Inferior parietal cortex (tissue), 1 donor: Measurements from ENCODE around the gene MEIKIN.

Experiments used
- DNase-seq: peaks from one replicate; pipeline ENCODE4 v3.0.0-alpha.2; 2016; ENCODE audit errors: extremely low spot score

MEIKIN gene, protein sequence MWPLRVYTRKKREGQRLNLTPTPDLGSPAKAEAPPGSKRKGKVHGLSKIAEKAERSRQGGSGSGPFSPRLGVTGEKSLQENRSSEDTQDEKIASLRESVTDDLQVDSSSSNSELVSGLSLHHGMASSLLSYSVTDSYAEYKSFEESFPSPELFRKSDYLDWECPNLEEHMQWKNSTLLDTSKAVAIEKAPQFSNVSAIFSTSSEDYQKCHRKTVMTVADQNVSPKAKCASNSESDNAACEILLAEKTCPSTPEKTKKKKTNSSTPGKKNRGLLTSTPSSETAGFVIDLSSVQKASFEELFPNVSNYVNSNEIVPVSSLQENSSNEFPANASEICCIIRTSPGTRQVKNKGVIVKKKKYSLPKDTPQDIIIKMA

DNA sequence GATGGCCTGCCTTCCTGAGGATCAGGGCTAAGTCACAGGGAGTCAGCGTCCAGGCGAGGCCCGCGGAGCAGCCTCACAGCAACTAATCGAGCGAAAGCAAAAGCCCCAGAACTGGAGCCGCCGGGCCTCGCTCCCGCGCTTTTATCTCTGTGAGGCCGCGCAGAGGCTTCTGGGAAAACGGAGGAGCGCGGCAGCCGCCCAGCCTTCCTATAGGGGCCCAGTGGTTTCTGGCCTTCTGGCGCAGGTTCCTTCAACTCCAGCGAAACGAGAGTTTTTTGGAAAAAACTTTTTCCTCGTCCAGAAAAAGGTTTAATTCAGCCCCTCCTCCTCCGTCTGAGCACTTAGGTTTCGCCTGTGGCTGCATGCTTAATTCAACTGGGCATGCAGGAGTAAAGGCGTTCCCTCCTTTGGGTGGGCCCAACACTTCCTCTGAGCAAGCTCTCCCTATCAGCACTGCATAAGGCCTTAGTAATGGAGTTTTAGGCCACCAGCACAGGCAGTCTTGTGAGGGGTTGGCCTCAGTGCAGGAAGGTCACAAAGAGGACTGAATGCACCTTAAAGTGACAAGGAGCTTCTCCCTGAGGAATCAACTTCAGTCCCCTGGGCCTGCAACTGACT lies at the start of gene MEIKIN:
TSS of gene MEIKIN (minus strand) at position 113 of the 618 bp plus-strand sequence. CDS start 158 bp downstream, outside the sequence.
- DNase-seq: no peak

DNA sequence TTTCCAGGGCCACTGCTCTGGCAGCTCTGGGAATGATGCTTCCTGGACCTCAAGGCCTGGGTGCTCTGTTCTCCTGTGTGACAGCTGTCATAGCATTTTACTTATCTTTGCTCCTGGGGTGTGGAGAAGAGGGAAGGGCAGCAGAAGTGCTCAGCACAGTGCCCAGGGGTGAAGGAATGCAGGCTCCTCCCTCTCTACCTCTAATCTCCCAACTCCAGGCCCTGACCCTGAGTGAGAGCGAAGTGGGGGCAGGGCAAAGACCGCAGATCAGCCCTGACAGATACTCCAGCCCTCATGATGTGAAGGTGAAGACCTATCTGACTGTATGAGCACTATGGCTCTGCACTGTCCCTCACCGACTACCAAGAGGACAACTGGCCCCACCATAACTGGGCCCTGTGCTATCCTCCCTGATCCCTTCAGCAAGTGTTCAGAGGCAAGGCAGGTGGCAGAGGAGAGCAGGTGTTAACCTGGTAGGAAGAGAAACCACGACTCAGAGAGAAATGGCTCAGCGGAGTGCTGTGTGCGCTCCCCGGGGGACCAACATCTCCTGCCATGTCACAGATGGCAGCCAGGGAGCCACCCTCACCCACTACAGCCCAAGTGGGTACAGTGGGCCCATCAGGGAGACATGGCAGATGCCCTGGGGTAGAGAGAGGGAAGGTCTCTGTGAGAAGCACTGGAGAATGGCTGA lies 49.2 kb upstream of the MEIKIN start:
- DNase-seq: no peak

DNA sequence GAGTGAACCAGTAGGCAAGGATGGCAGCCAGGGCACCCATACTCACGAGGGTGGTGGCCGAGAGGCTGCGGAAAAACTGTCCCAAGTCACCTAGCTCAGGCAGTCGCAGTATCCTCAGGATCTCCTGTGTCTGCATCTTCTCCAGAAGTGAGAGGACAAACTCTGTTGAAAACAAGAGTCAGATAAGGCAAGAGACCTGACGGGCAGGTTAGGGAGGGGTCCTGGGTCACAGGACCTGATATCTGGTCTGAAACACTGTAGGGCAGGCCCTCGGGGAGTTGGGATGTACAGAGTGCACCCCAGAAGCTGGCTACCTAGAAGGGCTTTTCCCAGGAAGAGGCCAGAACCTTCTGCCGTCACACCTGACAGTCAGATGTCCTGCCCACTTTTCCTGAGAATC lies 48.6 kb upstream of the MEIKIN start:
- no peak for DNase-seq

DNA sequence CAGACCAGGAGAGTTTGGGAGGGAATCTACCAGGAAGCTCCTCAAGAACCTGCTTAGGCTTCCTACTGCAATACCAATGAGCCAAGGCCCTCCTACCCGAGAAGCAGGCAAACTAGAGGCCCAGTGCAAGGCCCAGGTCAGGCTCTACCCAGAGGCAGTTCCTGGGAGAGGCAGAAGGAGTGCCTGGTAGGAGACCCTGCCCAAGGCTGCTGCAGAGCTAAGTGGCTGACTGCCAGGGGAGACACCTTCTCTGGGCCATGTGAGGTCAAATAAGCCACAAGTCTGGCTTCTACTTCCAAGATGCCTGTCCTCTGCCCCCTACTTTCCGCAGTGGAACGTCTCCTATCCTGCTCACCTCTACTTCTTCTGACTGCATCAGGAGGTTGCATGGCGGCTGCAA lies 48.2 kb upstream of the MEIKIN start:
- no peak for DNase-seq

DNA sequence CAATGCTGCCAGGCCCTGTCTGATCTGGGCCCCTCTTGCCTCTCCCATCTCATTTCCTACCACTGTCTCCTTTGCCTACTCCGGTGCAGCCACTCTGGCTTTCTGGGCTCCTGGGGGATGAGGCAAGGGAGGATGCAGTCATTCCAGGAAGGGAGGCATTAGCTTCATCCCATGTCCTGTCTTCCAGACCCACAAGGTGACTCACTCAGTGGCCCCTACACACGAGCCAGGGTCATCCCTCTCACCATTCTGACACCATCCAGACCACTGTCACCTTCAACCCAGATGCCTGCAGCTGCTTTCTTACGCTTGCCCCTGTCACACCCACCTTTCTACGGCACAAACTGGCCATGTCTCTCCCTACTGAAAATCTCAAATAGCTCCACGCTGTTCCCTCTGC lies 46.9 kb upstream of the MEIKIN start:
- DNase-seq: no peak

DNA sequence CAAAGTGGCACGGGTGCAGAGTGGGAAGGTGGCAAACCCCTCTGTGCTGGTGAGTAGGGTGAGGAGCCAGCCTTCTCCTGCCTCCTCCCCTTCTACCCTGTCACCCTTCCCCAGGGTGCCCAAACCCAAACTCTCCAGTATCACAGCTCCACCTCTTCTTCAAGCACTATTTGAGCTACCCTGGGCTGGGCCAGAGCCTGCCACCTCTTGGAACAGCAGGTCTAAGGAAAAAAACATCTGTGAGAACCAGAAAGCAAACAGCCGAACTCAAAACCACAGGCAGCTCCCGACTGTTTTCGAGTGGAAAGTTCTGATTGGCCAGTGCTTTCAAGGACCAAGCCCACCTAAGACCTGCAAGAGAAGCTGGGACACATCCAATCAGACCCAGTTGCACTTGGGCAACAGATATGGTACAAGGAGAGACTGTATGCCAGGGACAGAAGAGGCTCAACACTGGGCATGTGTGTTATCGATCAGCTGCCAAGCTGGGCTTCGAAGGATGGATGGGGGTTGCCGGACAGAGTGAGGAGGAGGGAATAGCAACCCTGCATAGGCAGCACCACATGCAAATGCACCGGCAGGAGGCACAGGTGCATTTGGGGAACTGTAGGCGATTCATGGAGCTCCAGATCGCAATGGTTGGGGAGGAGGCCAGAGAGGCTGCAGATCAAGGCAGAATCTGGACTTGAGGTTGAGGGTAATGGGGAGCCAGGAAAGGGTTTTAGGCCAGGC lies 46.3 kb upstream of the MEIKIN start:
- DNase-seq: no peak

DNA sequence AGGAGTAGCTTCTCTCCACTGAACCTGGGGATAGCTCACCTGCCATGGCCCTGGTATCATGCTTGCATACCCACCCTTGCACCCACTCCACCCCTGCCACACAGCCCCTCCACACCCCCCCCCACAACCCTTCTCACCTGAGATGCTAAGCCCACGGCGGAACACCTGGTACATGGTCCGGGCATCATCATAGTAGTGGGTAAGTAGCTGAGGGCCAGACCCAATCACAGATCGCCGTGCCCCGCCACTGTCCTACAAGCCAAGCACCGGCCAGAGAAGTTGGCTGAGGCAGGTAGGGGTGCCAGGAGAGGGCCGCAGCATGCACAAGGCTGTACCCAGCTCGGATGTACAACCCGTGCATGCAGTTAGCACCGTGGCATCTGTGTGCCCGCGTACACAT lies 45.3 kb upstream of the MEIKIN start:
- no peak for DNase-seq

DNA sequence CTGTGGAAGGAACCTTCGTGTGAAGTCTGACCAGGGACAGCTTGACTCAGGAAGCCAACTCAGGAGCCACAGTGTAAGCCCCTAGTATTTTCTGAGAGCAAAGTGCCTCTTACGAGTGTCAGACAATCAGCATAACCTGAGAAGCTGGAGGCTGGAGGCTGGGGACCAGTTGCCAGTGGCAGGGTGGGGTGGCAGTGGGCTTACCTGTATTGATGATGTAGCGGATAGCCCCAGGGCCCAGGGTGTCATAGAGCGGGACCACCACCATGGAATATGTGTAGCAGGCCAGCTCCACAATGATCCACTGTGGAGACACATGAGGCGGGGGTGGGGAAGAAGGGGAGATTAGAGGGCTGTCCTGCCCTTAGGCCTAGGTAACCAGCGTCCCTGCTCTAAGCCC lies 43.1 kb upstream of the MEIKIN start:
- DNase-seq: no peak

DNA sequence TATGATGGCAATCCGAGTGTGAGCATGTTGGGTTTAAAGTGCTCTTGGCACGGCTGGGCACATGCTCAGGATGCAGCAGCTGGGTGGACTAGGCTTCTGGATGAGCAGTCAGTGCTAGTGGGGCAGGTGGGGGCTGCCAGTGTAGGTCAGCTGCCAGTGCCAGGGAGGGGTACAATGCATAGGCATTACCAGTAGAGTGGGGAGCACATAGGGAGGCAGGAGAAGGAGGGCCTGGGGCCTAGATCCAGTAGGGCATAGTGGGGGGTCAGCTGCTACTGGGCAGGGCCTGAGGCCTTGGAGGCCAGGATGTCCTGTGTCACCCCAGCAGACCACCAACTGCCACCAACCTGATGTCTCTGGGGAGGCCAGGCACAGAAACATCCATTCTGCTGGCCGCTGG lies 41.8 kb upstream of the MEIKIN start:
- no peak for DNase-seq

DNA sequence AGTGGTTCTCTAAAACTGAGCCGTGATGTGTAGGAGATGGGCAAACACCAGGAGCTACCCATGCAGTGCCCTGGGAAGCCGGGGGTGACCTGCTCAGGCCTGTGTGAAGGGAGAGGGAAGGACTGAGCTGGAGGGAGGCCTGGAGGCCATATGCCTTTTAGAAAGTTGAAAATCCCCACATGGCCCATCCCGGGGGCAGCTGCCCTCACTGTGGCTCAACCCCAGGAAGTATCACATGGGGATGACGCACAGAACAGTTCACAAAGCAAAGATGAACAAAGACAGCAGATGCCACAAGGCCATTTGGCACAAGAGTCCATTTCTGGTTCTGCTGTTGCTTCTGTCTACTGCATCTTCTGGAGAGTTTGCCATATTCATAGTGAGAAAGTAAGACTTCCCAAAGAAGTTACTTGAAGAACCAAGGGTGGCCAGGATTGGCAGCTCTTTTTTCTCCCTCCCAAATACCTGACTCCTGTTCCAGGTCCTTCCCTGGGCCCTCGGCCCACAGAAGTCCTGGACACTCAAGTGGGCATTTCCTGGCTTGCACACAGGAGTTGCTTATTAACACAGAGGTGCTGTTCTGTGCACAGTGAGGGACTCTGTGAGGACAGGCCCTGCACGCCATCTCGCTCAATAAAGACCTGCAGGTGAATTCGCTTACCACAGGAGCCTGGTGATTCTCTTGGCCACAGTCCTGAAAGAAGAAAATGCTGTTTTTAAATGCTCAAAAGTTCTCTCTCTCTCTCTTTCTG lies 40.9 kb upstream of the MEIKIN start:
- DNase-seq: no peak

DNA sequence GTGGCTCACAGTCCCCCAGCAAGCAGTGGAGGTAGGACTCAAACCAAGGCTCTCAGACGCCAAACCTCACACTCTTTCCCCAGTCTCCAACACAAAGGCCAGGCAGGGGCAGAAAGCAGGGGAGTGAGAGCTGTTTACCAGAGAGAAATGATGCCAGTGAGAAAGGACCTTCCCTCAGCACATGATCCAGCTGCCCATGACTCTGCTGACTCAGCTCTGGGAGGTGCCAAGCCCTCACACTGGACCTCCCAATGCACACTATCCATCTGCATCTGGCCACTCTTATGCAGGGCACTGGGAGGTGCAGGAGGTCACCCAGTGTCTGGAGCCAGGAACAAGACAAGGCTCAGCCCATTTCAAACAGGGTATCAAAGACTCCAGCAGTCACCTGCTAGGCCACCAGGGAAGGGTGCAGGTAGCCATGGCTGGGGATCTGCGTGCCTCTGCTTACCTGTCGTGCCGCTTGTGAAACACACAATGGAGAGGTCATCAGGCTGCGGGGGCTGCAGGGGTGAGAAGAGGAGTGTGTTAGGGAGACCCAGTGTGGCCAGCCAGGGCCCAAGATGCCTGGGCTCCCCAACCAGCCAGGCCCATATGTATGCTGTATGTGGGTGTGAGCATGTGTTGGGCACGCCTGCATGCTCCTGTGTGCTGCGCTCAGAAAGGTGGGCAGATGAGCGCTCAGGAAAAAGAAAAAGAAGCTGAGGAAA lies 39.6 kb upstream of the MEIKIN start:
- no peak for DNase-seq

DNA sequence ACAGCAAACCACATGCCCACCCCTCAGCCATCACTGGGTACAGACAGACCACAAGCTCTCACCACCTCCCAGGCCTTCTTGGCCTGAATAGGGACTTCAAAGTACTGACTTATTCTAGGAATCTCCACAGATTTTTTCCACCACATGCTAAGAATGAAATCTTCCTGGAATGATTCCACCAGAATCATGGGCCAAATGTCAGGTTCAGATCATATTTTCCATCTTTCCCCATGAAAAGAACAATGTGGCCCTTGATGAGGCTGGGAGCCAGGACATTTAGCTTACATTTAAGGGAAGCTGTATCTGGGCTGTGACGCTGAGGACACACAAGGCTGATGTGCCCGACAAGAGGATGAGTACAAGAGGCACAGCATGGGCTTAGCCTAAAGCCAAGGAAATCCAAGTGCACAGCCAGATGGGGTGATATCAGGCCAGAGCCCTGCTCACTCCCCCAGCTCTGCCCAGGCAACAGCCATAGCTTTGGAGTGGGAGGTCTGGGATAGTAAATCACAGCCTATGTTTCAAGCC lies 37.8 kb upstream of the MEIKIN start:
- no peak for DNase-seq

DNA sequence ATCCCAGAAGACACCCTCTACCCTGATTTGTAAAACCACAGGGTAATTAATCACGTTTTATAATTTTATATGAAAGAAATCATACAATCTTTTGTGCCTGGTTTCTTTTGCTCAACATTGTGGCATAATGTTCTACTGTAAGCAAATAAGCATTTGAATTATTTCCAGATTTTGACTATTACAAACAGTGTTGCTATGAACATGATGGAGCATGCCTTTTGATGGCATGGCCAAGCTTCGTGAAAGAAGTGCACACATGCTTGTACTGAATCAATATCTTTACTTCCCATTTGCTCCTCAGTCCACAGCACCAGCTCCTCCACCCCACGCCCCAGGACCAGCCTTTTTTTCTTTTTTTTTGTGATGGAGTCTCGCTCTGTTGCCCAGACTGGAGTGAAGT lies 36.1 kb upstream of the MEIKIN start:
- no peak for DNase-seq

DNA sequence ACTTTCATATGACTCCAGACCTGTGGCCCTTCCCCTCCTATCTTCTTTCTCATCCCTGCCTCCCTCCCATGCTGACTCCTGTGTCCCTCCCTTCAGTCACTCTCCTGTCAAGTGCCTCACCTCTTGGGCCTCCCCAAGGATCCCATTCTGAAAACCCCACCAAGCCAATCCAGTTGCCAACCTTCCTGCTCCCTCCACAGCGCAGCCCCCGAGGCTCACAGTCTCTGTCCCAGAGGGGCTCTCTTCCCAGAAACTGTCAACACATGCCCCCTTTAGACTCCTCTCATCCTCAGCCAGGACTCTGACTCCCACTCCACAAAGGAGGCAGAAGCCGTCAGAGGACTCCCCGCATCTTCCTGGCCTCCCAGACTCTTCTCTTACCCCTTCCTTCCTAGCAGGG lies 35.2 kb upstream of the MEIKIN start:
- DNase-seq: no peak

DNA sequence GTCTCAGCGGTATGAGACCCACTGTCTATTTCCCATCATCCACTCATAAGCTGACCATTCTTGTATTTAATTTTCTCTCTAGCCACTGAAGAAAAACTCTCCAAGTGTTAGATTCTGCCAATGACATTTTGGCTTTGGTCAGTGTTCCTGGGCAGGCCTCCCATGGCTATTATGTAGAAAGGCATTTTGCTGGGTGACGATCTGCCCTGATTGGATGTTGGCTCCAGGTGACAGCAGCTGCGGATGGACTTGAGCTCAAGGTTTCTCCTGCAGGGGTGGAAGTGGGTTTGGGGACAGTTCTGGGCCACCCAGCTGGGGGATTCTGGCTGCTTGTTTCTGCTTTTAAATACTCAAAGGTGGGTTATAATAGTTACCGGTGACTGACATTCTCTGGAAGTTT lies 34.4 kb upstream of the MEIKIN start:
- DNase-seq: no peak

DNA sequence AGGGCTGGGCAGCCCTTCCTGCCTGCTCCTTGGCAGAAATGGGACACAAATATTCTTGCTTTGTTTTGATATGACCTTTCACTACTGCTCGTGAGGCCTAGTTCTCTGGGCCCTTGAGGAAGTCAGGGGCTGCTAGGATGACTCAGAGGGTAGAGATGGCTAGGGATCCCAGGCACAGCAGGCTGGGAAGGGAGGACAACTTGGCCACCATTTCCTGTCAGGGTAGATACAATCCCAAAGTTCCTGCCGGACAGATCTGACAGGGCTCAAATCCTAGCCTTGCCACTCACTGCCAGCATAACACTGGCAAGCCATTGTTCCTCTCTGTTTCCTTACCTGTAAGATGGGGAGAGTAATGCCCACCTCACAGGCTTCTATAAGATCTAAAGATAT lies 31.7 kb upstream of the MEIKIN start:
- DNase-seq: no peak

DNA sequence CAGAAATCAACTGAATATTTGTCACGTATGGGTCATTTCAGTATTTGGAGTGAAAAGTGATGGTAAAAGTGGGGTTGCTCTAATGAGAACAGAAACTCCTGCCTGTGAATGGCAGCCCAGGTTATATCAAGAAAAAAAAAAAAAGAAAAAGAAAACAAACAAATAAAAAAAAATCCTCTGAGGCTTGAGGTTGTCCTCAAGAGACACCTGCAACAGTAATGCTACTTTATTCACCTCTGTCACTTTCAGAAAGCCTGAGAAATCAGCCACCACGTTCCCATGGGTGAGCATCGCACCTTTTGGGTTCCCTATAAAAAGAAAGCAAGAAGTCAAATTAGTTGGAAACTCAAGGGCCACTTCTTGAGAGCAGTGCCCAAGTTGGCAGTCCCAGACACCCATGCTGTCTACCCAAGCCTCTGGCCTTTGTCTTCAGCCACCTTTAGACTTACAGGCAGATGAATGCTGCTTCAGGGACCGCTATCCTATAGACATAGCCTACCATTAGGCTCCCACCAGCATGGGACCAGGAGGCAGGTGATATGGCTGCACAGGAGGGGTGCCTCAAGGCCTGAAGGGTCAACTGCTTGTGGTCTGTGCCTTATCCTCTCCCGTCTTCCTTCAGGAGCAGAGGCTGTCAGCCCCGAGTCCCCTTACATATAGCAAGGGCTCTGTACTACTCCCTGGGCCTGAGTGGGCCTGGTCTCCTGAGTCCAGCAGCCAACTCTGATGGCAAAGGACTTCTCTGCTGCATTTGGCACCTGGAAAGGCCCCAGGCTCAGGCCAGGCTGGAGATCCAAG lies 31.1 kb upstream of the MEIKIN start:
- no peak for DNase-seq

DNA sequence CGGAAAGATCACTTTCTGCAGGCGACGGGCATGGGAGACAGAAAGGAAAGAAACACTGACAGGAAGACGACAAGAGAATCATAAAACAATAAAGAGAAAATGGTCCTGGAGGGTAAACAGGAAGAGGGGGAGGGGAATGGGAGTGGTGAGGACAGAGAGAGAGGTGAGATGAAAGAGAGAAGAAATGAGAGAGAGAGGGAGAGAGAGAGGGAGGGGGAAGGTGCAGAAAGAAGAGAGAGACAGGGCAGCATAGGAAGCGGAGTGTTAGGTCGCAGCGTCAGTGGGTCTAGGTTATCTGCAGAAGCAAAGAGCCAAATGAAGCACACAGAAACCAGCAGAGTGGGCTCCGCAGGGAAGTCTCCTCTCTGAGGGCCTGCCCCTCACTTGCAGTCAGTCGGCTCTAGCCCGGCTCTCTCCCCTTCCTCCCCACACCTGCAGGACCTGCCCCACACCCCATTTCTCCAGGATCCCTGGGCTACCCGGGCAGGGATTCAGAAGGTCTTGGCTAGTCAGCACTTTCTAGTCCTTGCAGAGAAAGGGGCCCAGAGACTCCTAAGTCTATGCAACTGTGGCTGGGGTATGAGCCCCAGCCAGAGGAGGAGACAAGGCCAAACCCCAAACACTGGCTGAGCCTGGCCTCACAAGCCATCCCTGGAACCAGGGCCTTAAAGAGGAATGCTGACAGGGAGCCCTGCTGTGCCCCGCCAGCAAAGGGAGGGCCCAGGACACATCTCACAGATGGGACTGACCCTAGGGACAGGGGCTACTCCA lies 29.7 kb upstream of the MEIKIN start:
- no peak for DNase-seq

DNA sequence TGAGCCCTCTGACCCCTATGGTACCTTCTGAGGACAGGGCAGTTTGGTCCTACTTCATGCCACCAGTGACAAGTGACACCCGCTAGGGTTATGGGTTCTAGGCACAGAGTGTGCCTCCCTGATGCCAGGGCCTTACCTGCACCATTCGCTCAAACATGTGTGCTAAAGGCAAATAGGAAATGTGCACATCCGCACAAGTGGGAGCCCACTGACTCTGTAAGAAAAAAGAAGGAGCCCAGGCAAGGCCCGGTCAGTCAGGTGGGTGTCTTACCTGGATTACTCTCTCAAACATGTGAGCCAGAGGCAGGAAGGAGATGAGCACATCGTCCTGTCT lies 29.1 kb upstream of the MEIKIN start:
- DNase-seq: no peak
